CD4-positive, alpha-beta T cell treated with Interleukin-6 at 100 ng/mL for 8 hours (primary cell): Measurements from ENCODE around the gene SH3GL1.
"Not testable (repeated sequence)": the region's sequence is repeated elsewhere in the genome, so short reads cannot be mapped to it uniquely, and the experiment has no call there.

ENCODE experiments used
- DNase-seq: peaks from one replicate; pipeline ENCODE4 v3.0.0-alpha.2; 2020; ENCODE audit warnings: mixed read lengths, low spot score

Gene SH3GL1

DNA sequence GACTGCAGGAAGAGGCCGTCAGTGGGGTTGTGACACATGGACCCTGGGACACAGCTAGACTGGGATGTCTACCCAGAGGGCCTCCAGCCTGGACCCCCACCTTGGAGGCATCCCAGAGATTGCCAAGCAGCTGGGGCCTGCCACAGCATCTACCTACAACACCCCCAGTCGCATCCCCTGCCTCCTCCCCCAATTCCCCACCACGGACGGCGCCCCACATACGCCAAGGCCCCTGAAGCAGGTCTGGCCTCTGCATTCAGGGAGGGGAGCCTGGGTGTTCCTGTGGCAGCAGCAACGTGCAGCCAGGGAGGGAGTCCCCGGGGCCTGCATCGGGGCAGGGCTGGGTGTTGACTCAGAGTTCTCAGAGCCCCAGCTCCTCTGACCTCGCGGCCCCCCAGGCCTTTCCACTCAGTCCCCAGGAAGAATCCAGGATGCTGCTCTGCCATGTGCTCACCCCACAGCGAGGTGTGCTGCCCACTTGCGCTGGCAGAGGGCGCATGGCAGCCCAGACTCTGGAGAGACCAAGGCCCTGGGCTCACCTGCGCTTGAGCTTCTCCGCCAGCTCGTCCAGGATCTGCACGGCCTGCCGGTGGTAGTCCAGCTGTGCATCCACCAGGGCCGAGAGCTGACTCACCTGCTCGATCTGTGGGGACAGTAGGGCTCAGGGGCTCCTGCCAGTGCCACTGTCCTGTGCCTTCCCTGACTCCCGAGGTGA lies 37.4 kb downstream of the SH3GL1 start:
- no peak for DNase-seq

DNA sequence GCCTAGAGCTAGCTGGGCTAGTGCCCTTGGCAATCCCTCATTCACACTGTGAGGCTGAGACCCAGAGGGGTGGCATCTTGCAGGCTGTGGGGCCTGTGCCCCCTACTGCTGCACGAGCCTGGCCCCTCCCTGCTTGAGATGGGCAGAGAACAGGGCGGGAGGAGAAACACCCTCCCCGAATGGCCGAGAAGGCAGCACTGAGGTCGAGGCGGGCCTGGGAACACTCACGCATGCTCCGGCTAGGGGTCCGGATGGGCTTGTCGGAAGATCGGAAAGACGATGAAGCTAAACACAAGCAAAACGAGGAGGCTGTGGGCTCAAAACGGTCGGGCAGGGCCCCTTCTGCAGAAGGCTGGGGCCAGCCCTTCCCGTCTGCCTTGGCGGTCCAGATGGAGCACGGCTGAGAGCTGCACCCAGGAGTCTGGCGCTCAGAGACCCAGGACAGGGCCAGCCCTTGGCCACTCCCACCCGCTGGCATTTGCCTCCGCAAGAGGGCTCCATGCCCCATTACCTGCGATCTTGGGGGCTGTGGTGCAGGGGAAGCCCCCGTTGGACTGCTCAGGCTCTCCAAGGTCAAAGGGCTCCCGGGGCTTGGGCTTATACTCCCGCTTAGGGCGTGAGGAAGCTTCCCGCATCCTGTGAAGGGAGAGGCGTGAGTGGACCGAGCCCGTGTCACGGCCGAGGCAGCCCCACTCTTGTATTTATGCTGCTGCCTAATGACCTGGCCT lies 38.1 kb downstream of the SH3GL1 start:
- DNase-seq: no peak

DNA sequence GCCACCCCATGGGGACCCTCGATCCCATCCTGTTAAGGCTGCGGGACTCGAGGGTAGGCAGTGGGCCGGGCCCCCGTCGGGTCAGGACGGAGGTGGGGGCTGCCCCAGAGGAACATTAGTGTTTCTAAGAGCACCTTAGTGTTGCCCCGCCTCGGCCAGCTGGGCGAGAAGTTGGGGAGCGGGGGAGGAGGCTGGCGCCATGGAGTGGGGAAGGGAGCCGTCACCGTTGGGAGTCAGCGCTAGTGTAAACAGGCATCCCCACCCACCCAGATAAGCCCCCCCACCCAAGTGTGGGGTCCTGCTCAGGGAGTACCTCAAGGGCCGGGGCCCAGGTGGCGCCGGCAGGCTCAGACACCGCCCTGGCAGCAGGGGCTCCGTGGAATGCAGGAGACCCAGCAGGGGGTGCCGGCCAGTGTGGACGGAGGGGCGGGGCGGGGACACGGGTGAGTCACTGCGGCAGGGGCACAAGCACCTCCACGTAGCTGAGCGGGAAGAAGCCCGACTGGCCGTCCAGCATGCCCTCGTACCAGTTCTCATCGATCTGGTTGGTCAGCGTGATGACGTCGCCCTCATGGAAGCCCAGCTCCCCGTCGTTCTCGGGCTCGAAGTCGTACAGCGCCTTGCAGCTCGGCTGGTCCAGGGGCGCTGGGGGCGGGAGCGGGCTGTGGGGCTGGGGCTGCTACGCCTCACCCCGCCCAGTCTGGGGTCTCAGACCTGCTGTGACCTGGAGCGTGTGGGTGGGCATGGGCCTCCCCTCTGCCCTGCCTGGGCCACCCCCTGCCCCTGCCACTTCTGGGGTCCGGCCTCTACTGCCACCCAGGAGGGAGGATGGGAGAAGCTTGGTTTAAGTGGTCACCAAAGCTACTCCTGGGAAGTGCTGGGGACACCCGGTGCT lies 38.9 kb downstream of the SH3GL1 start:
- no peak for DNase-seq

DNA sequence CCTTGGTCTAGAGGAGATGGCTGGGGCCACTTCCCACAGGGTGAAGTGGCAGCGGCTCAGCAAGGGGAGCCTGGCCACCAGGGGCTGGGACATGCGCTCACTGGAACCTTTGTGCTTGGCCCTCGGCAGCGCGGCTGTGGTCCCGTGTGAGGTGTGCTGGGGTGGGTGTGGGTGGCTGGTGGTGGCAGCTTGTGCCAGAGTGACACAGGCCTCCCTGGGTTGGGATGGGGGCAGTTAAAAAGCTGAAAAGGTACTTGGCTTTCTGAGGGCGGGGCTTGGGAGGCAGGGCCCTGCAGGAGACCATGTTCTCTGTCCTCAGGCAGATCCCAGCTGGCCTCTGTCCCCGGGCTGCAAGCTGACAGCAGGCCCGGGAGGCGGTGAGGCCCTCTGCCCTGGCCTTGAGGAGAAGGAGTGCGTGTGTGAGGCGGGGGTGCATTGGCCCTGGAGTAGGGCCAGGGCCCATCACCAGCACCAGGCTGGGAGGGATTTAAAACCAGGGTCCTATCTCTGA lies 39.7 kb downstream of the SH3GL1 start:
- no peak for DNase-seq

DNA sequence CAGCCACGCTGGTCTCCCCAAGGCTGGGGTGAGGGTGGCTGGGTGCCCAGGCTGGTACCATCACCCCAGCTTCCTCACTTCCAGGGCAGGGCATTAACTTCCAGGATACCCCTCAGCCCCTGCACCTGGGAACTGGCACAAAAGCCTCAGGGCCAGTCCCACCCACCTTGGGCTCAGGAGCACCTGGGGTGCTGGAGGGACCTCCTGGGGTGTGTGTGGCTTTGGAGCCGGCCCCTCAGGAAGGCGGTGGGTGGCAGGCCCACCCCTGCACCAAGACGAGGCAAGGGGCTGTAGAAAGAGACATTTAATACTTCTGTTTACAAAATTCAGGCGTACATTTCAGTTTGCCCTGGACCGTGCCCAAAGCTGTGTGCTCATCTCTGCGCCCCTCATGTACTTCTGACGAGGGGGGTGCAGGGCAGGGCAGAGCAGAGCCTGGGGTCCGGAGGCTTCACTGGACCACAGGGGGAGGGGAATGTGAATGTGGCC lies 40.2 kb downstream of the SH3GL1 start:
- DNase-seq: no peak

GRCh38 chr19:4359627-4360000 lies 40.7 kb downstream of the SH3GL1 start:
- no peak for DNase-seq

- no peak for DNase-seq
These were observed 41.4 kb downstream of the SH3GL1 start for GRCh38 chr19:4358709-4359626.

DNA sequence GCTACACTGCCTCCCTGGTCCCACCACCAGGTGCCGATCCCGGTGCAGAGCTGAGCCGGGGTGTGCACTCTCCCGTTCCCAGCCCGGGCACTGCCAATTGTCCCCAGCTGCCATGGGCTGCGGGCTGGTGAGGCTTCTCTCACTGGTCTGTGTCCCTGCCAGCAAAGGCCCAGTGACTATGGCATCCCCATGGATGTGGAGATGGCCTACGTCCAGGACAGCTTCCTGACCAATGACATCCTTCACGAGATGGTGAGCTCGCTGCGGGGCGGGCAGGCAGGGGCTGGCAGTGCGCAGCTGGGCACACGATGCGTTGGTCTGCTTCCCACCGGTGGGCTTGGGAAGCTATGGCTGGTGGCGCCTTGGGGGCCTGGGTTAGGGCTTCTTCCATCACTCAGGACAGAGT lies 42.4 kb downstream of the SH3GL1 start:
- no peak for DNase-seq

GRCh38 chr19:4357095-4357797 lies 43.1 kb downstream of the SH3GL1 start:
- DNase-seq: no peak

DNA sequence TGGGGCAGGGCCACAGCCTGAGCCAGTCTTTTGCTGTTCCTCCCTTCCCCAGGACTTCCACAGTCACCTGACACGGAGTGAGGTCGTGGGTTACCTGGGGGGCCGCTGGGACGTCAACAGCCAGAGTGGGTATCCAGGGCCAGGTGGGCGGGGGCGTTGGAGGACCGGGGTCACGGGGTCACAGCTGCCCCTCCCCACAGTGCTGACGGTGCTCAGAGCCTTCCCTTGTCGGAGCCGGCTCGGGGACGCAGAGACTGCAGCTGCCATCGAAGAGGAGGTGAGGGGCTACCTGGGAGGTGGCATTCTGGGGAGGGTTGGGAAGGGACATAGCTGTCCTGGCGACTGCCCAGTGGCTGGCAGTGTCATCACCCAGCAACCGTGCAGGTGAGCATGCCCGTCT lies 45.5 kb downstream of the SH3GL1 start:
- no peak for DNase-seq

DNA sequence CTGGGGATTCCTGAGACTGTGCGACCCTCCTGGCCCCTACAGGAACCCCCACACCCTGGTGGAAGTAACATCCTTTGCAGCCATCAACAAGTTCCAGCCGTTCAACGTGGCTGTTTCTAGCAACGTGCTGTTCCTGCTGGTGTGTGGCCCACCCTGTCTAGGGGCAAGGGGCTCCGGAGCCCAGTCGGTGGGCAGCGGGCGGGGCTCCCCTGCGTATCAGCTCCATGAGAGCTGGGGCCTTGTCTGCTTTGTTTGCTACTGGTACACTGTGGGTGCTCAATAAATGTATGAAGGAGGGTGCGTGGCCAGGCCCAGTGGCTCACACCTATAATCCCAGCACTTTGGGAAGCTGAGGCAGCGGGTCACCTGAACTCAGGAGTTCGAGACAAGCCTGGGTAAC lies 46.1 kb downstream of the SH3GL1 start:
- no peak for DNase-seq

DNA sequence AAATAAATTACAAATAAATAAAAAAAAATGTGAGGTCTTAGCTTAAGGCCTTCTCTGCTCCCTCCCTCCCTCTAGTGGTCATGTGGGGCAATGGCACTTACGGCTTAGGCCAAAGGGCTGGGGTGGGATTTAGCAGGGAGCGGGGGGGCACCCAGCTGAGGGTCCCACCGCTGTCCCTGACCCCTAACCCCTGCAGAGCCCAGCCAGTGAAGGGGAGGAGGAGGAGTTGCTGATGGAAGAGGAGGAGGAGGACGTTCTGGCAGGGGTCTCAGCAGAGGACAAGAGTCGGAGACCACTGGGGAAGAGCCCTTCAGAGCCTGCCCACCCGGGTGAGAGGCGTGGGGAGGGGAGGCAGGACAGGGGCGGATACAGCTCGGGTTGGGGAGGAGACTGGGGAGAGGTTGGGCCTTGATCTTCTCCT lies 47.6 kb downstream of the SH3GL1 start:
- peak; percentile 61 for DNase-seq

DNA sequence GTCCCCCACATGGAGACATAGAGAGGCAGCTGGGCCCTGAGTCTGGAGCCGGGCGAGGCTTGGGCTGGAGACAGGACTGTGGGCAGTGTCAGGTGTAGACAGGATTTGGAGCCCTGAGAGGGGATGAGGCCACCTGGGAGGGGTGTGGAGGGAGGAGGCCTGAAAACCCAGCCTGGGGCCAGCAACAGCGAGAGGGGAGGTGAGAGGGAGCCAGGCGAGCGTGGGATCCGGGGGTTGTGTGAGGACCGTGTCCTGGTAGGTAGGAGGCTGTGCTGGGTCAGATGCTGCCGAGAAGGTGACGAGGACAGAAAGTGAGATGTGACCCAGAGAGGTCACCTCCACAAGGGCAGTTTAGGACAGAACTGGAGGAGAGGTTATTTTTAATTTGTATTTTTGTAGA lies 49.6 kb downstream of the SH3GL1 start:
- no peak for DNase-seq

DNA sequence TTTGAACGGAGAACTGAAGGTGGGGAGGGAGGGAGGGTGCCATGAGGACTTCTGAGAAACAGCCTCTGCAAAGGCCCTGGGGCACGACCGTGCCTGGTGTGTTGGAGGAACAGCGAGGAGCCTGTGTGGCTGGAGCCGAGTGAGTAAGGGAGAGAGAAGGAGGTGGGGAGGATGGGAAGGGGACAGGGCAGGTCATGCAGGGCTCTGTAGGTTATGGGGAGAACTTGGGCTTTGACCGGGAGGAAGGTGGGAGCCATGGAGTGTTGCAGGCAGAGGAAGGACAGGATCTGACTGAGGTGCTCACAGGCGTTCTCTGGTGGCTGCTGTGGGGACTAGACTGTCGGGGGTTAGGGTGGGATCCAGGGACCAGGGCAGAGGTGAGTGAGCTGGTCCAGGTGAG lies 50.2 kb downstream of the SH3GL1 start:
- DNase-seq: no peak

GRCh38 chr19:4349225-4349624 lies 51.1 kb downstream of the SH3GL1 start:
- DNase-seq: not testable (repeated sequence)

- DNase-seq: no peak
These were observed 52.8 kb downstream of the SH3GL1 start for GRCh38 chr19:4347521-4347920.

DNA sequence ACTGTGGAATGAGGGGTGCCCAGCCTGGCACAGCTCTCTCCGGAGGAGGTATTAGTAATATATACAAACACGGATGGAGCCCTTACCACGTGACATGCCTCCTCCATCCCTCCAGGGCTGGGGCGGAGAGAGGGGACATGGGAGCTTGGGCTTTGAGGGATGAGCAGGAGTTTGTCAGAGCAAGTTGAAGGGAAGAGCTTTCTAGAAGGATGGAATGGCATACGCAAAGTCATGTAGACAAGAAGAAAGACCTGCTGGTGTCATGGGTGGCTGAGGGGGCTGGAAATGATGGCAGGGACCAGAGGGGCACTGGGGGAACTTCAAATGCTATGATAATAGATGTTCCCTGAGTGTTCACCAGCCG lies 54.3 kb downstream of the SH3GL1 start:
- no peak for DNase-seq

GRCh38 chr19:4345342-4346019 lies 54.9 kb downstream of the SH3GL1 start:
- DNase-seq: no peak

DNA sequence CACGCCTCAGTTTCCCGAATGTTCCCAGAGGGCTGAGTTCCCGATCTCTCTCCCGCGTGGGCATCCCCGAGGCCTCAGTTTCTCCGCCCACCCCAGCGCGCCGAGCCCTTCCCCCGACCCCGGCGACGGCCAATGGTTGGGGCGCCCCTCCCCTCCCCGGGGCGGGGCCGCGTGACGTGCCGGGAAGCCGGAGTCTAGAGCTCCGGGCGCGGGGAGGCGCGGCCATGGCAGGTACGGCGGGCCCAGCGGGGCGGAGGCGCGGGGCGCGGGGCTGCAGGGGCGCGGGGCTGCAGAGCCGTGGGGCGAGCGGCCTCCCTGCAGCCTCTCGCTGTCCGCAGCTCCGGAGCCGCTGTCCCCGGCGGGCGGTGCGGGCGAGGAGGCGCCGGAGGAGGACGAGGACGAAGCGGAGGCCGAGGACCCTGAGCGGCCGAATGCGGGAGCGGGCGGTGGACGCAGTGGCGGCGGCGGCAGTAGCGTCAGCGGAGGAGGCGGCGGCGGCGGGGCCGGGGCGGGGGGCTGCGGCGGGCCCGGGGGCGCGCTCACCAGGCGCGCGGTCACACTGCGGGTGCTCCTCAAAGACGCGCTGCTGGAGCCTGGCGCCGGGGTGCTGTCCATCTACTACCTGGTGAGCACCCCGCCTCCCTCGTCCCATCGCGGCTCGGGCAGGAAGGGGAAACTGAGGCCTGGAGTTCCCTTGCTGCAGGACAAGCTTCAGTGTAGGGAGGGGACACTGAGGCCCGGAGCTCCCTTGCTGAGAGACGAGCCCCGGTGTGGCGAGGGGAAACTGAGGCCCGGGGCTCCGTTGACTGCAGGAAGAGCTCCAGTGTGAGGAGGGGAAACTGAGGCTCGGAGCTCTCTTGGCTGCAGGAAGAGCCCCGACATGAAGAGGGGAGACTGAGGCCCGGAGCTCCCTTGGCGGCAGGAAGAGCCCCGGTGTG lies 56.7 kb downstream of the SH3GL1 start, which contains the start of gene MPND:
Gene MPND (plus strand): TSS at position 193 of the 938 bp plus-strand sequence. CDS start 32 bp downstream, at position 225.
- peak; percentile 86 for DNase-seq
